ENCODE results near the gene ABLIM3. TPM values are rescaled to one million over a fixed set of nuclear protein-coding genes. Genes with fewer than 3 reads are reported as not detected.
"Not testable (repeated sequence)": the region's sequence is repeated elsewhere in the genome, so short reads cannot be mapped to it uniquely, and the experiment has no call there.

ABLIM3 gene
- polyA plus RNA-seq, 2 donors: 17.1 to 56.2 TPM

DNA sequence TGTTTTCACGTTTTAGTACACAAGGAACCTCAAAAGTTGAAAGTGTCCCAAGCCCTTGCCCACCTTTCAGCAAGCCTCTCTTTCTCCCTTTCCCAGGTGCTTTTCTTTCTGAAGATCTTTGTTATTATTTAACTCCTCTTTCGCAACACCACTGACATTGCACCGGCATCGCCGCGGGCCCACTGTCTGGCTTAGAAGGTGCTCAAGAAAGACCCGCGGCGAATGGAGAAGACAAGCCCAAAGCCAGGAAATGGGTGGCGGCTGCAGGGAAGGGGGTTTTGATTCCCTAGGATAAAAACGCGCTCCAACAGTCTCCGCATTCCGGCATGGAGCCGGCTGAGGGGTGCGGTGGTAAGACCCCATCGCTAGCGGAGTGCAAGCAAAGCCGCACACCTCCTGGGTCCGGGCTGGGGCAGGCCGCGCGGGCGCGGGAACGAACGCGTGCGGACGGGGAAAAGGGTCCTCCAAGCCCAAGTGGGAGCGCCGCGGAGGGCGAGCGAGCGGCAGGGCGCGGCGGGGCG lies 130.0 kb downstream of the ABLIM3 start:
- Histone ChIP-seq H3K36me3 (ENCODE audit: control insufficient read depth in 2 of 2, insufficient read depth in 2 of 2, low read length in 1 of 2) (no peaks in the 10 kb centered on the region), H3K27ac (ENCODE audit: low read depth in 2 of 2, low read length in 1 of 2) (peak overlapping the region; percentile 47 to 77), H3K4me1 (ENCODE audit: control insufficient read depth in 2 of 2, insufficient read depth in 2 of 2, low read length in 1 of 2) (peaks cover 3 to 4% of the 10 kb centered on the region in 2 donors), H3K4me3 (ENCODE audit: low read depth in 1 of 2, low read length in 2 of 2) (peak overlapping the region; percentile 62 to 64), H3K9me3 (ENCODE audit: control insufficient read depth in 2 of 2, insufficient read depth in 1 of 2, low read depth in 1 of 2, low read length in 1 of 2) (peaks cover 0 to 2% of the 10 kb centered on the region in 2 donors), H3K27me3 (ENCODE audit: control insufficient read depth in 1 of 2, insufficient read depth in 2 of 2, low read length in 2 of 2) (no peaks in the 10 kb centered on the region)
- WGBS, 2 donors: 5 to 6% methylated on average over 40 of the region's 40 CpGs

DNA sequence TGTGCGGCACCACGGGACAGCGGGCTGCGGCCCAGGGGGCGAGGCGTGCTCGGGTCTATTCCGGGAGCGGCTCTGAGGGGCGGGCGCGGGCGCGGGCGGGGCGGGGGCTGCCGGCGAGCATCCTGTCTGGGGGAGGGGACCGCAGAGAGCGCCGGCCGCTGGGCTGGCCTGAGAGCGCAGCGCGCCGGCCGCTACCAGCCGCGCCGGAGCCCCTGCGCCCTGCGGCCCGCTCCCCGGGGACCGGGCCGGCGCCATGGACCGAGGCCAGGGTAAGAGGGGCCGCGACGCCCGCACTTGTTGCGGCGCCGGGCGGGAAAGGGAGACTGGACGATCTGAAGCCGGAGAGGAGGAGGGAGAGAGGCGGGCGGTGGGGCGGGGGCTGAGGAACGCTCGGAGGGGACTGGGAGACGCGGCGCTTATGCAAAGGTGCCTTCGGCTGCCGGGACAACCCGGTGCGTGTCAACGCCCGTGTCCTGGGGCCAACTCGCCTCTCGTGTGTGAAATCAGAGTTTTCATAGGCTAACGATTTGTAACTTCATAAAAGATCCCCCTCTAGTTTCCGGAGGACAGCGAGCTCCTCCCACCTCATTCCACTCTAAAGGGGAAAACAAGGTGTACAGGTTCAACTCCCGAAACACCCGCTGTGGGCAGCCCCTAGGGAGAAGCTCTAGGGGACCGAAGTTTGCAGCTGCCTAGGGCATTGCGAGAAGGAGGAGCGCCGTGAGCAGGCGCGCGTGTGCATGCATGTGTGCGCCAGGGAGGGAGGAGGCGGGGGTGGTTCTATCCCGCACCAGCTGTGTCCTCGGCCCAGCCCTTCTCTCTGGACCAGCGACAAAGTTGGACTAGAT lies 130.6 kb downstream of the ABLIM3 start, which contains the start of gene AFAP1L1:
Gene AFAP1L1, plus strand, starts transcription at position 144 of the 848 bp plus-strand sequence. Its CDS starts 110 bp downstream, at position 254.
- peak within 1 kb of the TSS; percentile 50 to 77 for H3K27ac ChIP-seq (ENCODE audit: low read depth in 2 of 2, low read length in 1 of 2)
- peaks cover 3 to 4% of the 10 kb centered on the region in 2 donors for H3K4me1 ChIP-seq (ENCODE audit: control insufficient read depth in 2 of 2, insufficient read depth in 2 of 2, low read length in 1 of 2)
- 1% methylated on average over 59 to 81 of the region's 81 CpGs for WGBS, 2 donors

DNA sequence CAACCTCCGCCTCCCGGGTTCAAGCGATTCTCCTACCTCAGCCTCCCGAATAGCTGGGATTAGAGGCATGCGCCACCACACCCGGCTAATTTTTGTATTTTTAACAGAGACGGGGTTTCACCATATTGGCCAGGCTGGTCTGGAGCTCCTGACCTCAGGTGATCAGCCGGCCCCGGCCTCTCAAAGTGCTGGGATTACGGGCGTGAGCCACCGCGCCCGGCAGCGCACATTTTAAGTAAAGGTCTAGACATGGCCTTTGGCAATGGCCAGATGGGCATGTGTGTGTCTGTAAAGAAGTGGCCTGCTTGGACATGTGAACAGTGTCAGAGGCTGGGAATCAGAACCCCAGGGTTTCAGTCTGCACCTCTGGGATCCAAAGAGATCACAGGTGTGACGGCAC lies 131.5 kb downstream of the ABLIM3 start:
- H3K4me3 ChIP-seq (ENCODE audit: low read depth in 1 of 2, low read length in 2 of 2): peak overlapping the region in 1 of 2 donors; percentile 64
- not testable (repeated sequence) for H3K27me3 ChIP-seq (ENCODE audit: control insufficient read depth in 1 of 2, insufficient read depth in 2 of 2, low read length in 2 of 2); H3K9me3 ChIP-seq (ENCODE audit: control insufficient read depth in 2 of 2, insufficient read depth in 1 of 2, low read depth in 1 of 2, low read length in 1 of 2); H3K36me3 ChIP-seq (ENCODE audit: control insufficient read depth in 2 of 2, insufficient read depth in 2 of 2, low read length in 1 of 2); H3K27ac ChIP-seq (ENCODE audit: low read depth in 2 of 2, low read length in 1 of 2); H3K4me1 ChIP-seq (ENCODE audit: control insufficient read depth in 2 of 2, insufficient read depth in 2 of 2, low read length in 1 of 2)
- WGBS, 2 donors: 49 to 53% methylated on average over 16 of the region's 16 CpGs

More for the DNA sequence above, 130.6 kb downstream of the ABLIM3 start, which contains the start of gene AFAP1L1:
- H3K4me3 ChIP-seq (ENCODE audit: low read depth in 1 of 2, low read length in 2 of 2): peak within 1 kb of the TSS; percentile 62 to 64
- no peaks in the 10 kb centered on the region for H3K36me3 ChIP-seq (ENCODE audit: control insufficient read depth in 2 of 2, insufficient read depth in 2 of 2, low read length in 1 of 2)
- H3K9me3 ChIP-seq (ENCODE audit: control insufficient read depth in 2 of 2, insufficient read depth in 1 of 2, low read depth in 1 of 2, low read length in 1 of 2): peaks cover 0 to 2% of the 10 kb centered on the region in 2 donors
- no peaks in the 10 kb centered on the region for H3K27me3 ChIP-seq (ENCODE audit: control insufficient read depth in 1 of 2, insufficient read depth in 2 of 2, low read length in 2 of 2)

DNA sequence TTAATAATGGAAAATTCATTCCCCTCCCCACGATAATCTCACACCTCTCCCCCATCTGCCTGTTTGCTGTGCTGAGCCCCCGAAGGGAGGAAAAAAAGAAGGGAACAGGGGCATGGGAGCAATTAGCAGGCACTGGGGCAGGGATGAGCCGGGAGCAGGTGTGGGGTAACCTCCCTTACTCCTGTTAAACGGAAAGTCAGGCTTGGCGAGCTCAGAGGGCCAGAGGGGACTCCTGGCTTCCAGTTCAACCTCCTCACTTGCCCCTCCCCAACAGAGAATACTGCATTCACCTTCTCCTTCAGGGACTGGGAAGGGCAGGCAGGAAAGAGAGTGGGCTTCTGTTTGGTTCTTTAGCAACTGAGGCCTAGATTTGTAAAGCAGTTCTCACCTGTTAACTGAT lies 131.9 kb downstream of the ABLIM3 start:
- no peaks in the 10 kb centered on the region for H3K27me3 ChIP-seq (ENCODE audit: control insufficient read depth in 1 of 2, insufficient read depth in 2 of 2, low read length in 2 of 2)
- no peaks in the 10 kb centered on the region for H3K36me3 ChIP-seq (ENCODE audit: control insufficient read depth in 2 of 2, insufficient read depth in 2 of 2, low read length in 1 of 2)
- peaks cover 0 to 2% of the 10 kb centered on the region in 2 donors for H3K9me3 ChIP-seq (ENCODE audit: control insufficient read depth in 2 of 2, insufficient read depth in 1 of 2, low read depth in 1 of 2, low read length in 1 of 2)
- H3K27ac ChIP-seq (ENCODE audit: low read depth in 2 of 2, low read length in 1 of 2): peak overlapping the region in 1 of 2 donors; percentile 22
- no peak overlapping the region for H3K4me3 ChIP-seq (ENCODE audit: low read depth in 1 of 2, low read length in 2 of 2)
- peaks cover 3 to 4% of the 10 kb centered on the region in 2 donors for H3K4me1 ChIP-seq (ENCODE audit: control insufficient read depth in 2 of 2, insufficient read depth in 2 of 2, low read length in 1 of 2)
- 62 to 78% methylated on average over 5 of the region's 5 CpGs for WGBS, 2 donors

DNA sequence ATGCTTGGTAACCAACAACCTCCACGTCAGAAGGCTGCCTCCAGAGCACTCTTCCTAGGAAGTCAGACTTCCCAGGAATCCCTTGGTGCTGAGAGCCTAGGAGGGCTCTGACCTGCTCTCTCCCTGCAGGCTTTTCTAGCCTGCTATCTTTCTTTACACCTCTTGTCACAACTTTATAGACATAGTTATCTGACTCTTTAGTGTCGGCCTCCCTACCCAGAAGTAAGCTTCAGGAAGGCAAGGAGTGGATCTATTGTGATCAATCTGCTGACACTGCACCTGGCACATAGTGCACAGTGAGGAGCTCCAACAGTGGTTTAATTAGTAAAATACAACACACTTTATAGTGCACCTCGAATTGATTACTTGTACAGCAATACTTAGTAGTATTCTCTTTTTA lies 132.7 kb downstream of the ABLIM3 start:
- Histone ChIP-seq H3K4me3 (ENCODE audit: low read depth in 1 of 2, low read length in 2 of 2) (no peak overlapping the region), H3K9me3 (ENCODE audit: control insufficient read depth in 2 of 2, insufficient read depth in 1 of 2, low read depth in 1 of 2, low read length in 1 of 2) (no peaks in the 10 kb centered on the region), H3K27ac (ENCODE audit: low read depth in 2 of 2, low read length in 1 of 2) (peak overlapping the region in 1 of 2 donors; percentile 22), H3K36me3 (ENCODE audit: control insufficient read depth in 2 of 2, insufficient read depth in 2 of 2, low read length in 1 of 2) (no peaks in the 10 kb centered on the region), H3K27me3 (ENCODE audit: control insufficient read depth in 1 of 2, insufficient read depth in 2 of 2, low read length in 2 of 2) (no peaks in the 10 kb centered on the region), H3K4me1 (ENCODE audit: control insufficient read depth in 2 of 2, insufficient read depth in 2 of 2, low read length in 1 of 2) (peaks cover 3 to 4% of the 10 kb centered on the region in 2 donors)
- WGBS, 2 donors: 61 to 70% methylated on average over 3 of the region's 3 CpGs

DNA sequence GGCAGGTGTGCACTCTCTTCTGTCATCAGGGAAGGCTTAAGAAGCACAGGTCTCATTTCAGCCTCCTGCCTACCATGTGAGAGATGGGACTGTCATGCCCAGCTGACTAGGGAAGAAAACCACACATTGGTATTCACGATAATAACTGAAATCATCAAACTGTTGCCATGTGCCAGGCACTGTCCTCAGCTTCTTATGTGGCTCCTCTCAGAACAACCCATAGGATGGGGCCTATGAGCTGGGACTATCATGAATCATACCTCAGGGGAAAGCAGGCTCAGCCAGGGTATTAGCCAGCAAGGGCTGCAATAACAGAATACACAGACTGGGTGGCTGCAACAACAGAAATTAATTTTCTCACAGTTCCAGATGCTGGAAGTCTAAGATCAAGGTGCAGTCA lies 133.6 kb downstream of the ABLIM3 start:
- H3K4me1 ChIP-seq (ENCODE audit: control insufficient read depth in 2 of 2, insufficient read depth in 2 of 2, low read length in 1 of 2): peaks cover 3 to 4% of the 10 kb centered on the region in 2 donors
- H3K36me3 ChIP-seq (ENCODE audit: control insufficient read depth in 2 of 2, insufficient read depth in 2 of 2, low read length in 1 of 2): no peaks in the 10 kb centered on the region
- no peak overlapping the region for H3K27ac ChIP-seq (ENCODE audit: low read depth in 2 of 2, low read length in 1 of 2)

DNA sequence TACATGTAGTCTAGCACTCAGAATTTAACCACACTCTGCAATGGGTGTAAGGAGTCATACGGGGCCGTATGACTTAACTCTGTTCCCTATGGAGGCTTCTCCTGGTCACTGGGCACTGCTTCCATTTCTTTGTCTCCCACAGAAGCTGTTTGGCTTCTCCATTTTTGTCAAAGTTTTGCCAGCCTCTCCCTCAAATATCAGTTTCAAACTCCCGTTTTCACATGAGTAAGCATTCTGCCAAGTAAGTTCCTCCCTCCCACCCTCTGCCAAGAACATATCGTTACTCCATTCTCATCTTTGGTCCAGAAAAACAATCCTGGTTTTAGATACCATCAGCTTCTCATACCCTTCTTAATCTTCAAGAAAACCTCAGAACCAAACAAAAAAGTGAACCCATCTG lies 136.5 kb downstream of the ABLIM3 start:
- Histone ChIP-seq H3K4me3 (ENCODE audit: low read depth in 1 of 2, low read length in 2 of 2) (no peak overlapping the region), H3K9me3 (ENCODE audit: control insufficient read depth in 2 of 2, insufficient read depth in 1 of 2, low read depth in 1 of 2, low read length in 1 of 2) (no peaks in the 10 kb centered on the region), H3K4me1 (ENCODE audit: control insufficient read depth in 2 of 2, insufficient read depth in 2 of 2, low read length in 1 of 2) (no peaks in the 10 kb centered on the region), H3K36me3 (ENCODE audit: control insufficient read depth in 2 of 2, insufficient read depth in 2 of 2, low read length in 1 of 2) (no peaks in the 10 kb centered on the region), H3K27ac (ENCODE audit: low read depth in 2 of 2, low read length in 1 of 2) (peak overlapping the region in 1 of 2 donors; percentile 3), H3K27me3 (ENCODE audit: control insufficient read depth in 1 of 2, insufficient read depth in 2 of 2, low read length in 2 of 2) (no peaks in the 10 kb centered on the region)
- WGBS, 2 donors: 60% methylated on average over 4 of the region's 4 CpGs

More for the DNA sequence above, 133.6 kb downstream of the ABLIM3 start:
- Histone ChIP-seq H3K4me3 (ENCODE audit: low read depth in 1 of 2, low read length in 2 of 2) (no peak overlapping the region), H3K9me3 (ENCODE audit: control insufficient read depth in 2 of 2, insufficient read depth in 1 of 2, low read depth in 1 of 2, low read length in 1 of 2) (no peaks in the 10 kb centered on the region), H3K27me3 (ENCODE audit: control insufficient read depth in 1 of 2, insufficient read depth in 2 of 2, low read length in 2 of 2) (no peaks in the 10 kb centered on the region)
- WGBS, 2 donors: 89 to 90% methylated on average over 1 of the region's 1 CpG

- 73 to 77% methylated on average over 5 of the region's 5 CpGs for WGBS, 2 donors
- H3K4me1 ChIP-seq (ENCODE audit: control insufficient read depth in 2 of 2, insufficient read depth in 2 of 2, low read length in 1 of 2): no peaks in the 10 kb centered on the region
- no peaks in the 10 kb centered on the region for H3K36me3 ChIP-seq (ENCODE audit: control insufficient read depth in 2 of 2, insufficient read depth in 2 of 2, low read length in 1 of 2)
- H3K9me3 ChIP-seq (ENCODE audit: control insufficient read depth in 2 of 2, insufficient read depth in 1 of 2, low read depth in 1 of 2, low read length in 1 of 2): no peaks in the 10 kb centered on the region
- peak overlapping the region in 1 of 2 donors; percentile 3 for H3K27ac ChIP-seq (ENCODE audit: low read depth in 2 of 2, low read length in 1 of 2)
- H3K27me3 ChIP-seq (ENCODE audit: control insufficient read depth in 1 of 2, insufficient read depth in 2 of 2, low read length in 2 of 2): no peaks in the 10 kb centered on the region
- no peak overlapping the region for H3K4me3 ChIP-seq (ENCODE audit: low read depth in 1 of 2, low read length in 2 of 2)
Observed at GRCh38 chr5:149278451-149279210, 137.3 kb downstream of the ABLIM3 start.

GRCh38 chr5:149279661-149280060 lies 138.4 kb downstream of the ABLIM3 start:
- Histone ChIP-seq H3K4me3 (ENCODE audit: low read depth in 1 of 2, low read length in 2 of 2) (no peak overlapping the region), H3K27me3 (ENCODE audit: control insufficient read depth in 1 of 2, insufficient read depth in 2 of 2, low read length in 2 of 2) (no peaks in the 10 kb centered on the region), H3K27ac (ENCODE audit: low read depth in 2 of 2, low read length in 1 of 2) (no peak overlapping the region), H3K4me1 (ENCODE audit: control insufficient read depth in 2 of 2, insufficient read depth in 2 of 2, low read length in 1 of 2) (no peaks in the 10 kb centered on the region), H3K9me3 (ENCODE audit: control insufficient read depth in 2 of 2, insufficient read depth in 1 of 2, low read depth in 1 of 2, low read length in 1 of 2) (no peaks in the 10 kb centered on the region), H3K36me3 (ENCODE audit: control insufficient read depth in 2 of 2, insufficient read depth in 2 of 2, low read length in 1 of 2) (no peaks in the 10 kb centered on the region)
- WGBS, 2 donors: 85 to 86% methylated on average over 1 of the region's 1 CpG

Measured in esophagus (tissue), 2 donors.